ENCODE results near the gene SEC11C. TPM values are rescaled to one million over a fixed set of nuclear protein-coding genes. Genes with fewer than 3 reads are reported as not detected.
"Not testable (repeated sequence)": the region's sequence is repeated elsewhere in the genome, so short reads cannot be mapped to it uniquely, and the experiment has no call there.

SEC11C gene
- total RNA-seq, 1 experiment from 2014 or later, result 38.0 TPM

GRCh38 chr18:59142274-59142673 is 2.6 kb downstream of the SEC11C start:
- no peak overlapping the region for H3T11ph ChIP-seq (ENCODE audit: low read length)
- no peak overlapping the region for H4K8ac ChIP-seq (replicated peaks; ENCODE audit: insufficient read length, low read depth, low read length)
- H4K20me1 ChIP-seq (ENCODE audit: control insufficient read depth, insufficient read depth, insufficient read length), result no peaks in the 10 kb centered on the region
- Mint-ChIP-seq H3K4me3 (peak overlapping the region in 1 of 2 experiments; percentile 44; a peak in 1 of 5 replicates), H3K27me3 (ENCODE audit: low read depth) (peaks cover 1% of the 10 kb centered on the region), H3K27ac (no peak overlapping the region), H3K4me1 (peaks cover 14 to 18% of the 10 kb centered on the region in 2 experiments), H3K9me3 (no peaks in the 10 kb centered on the region), H3K36me3 (ENCODE audit: insufficient read depth in 1 of 3, low read depth in 3 of 3) (no peaks in the 10 kb centered on the region)
- H2AK5ac ChIP-seq (ENCODE audit: insufficient read length, low read length), result no peak overlapping the region
- no peak overlapping the region for H3K56ac ChIP-seq (ENCODE audit: insufficient read length, low read depth, low read length)
- no peak overlapping the region for H2BK20ac ChIP-seq (ENCODE audit: low read depth, low read length, poor library complexity, severe bottlenecking)
- no peak overlapping the region for H3K4me2 ChIP-seq (ENCODE audit: insufficient read depth, insufficient read length, low read length)
- no peak overlapping the region for H3K23ac ChIP-seq (ENCODE audit: insufficient read length, low read depth, low read length)
- no peak for DNase-seq
- no peaks in the 10 kb centered on the region; the same call in 1 of the 2 replicates for H3K4me1 ChIP-seq (ENCODE audit: insufficient read depth, low read length)
- H2BK120ac ChIP-seq (ENCODE audit: low read depth, low read length, poor library complexity, severe bottlenecking), result no peak overlapping the region
- no peak for TF ChIP-seq CTCF (conservative IDR thresholded peaks at IDR 0.05)
- H4K91ac ChIP-seq (ENCODE audit: insufficient read length, low read depth, low read length), result no peak overlapping the region
- no peak overlapping the region for H2AFZ ChIP-seq (ENCODE audit: low read length)
- H3K9me3 ChIP-seq (ENCODE audit: control insufficient read depth, low read depth, low read length), result no peaks in the 10 kb centered on the region
- no peak overlapping the region for H2BK12ac ChIP-seq (ENCODE audit: insufficient read length, low read depth, low read length)
- H3K23me2 ChIP-seq (ENCODE audit: insufficient read length, low read depth, low read length, poor library complexity, severe bottlenecking), result peaks cover 8% of the 10 kb centered on the region
- no peak overlapping the region for H3K9ac ChIP-seq (ENCODE audit: extremely low read depth, insufficient read length, low read length)
- peaks cover 7% of the 10 kb centered on the region; the same call in 1 of the 2 replicates for H3K79me2 ChIP-seq (ENCODE audit: insufficient read depth, low read length)
- no peak overlapping the region for H3K18ac ChIP-seq (ENCODE audit: insufficient read length, low read depth, low read length)
- no peak overlapping the region for H3K27ac ChIP-seq (ENCODE audit: insufficient read length, low read depth, low read length)
- H3K14ac ChIP-seq (ENCODE audit: insufficient read depth, low read length), result no peak overlapping the region
- H2BK5ac ChIP-seq (ENCODE audit: insufficient read length, low read length), result no peak overlapping the region
- H4K5ac ChIP-seq (ENCODE audit: insufficient read length, low read depth, low read length), result no peak overlapping the region
- no CpG with 5 or more reads among the region's 6 CpGs for WGBS (ENCODE audit: extremely low coverage, insufficient read length, low lambda C conversion rate)
- no peak overlapping the region for H3K4ac ChIP-seq (ENCODE audit: low read depth, low read length)
- H2BK15ac ChIP-seq (ENCODE audit: low read depth, low read length), result no peak overlapping the region
- no peaks in the 10 kb centered on the region for H3K79me1 ChIP-seq (ENCODE audit: insufficient read depth, low read depth, low read length, poor library complexity, severe bottlenecking)
- H3K27me3 ChIP-seq (ENCODE audit: insufficient read depth, low read length), result no peaks in the 10 kb centered on the region

GRCh38 chr18:59142800-59143416 is 3.2 kb downstream of the SEC11C start:
- not testable (repeated sequence) for H3K18ac ChIP-seq (ENCODE audit: insufficient read length, low read depth, low read length); H3K36me3 Mint-ChIP-seq (ENCODE audit: insufficient read depth in 1 of 3, low read depth in 3 of 3); H3K4me3 Mint-ChIP-seq; H2BK120ac ChIP-seq (ENCODE audit: low read depth, low read length, poor library complexity, severe bottlenecking); H3K4ac ChIP-seq (ENCODE audit: low read depth, low read length); H2BK20ac ChIP-seq (ENCODE audit: low read depth, low read length, poor library complexity, severe bottlenecking); H4K5ac ChIP-seq (ENCODE audit: insufficient read length, low read depth, low read length); H3K27ac Mint-ChIP-seq; H3K79me2 ChIP-seq (ENCODE audit: insufficient read depth, low read length); H3T11ph ChIP-seq (ENCODE audit: low read length); H2BK5ac ChIP-seq (ENCODE audit: insufficient read length, low read length); H3K4me1 ChIP-seq (ENCODE audit: insufficient read depth, low read length); H2BK15ac ChIP-seq (ENCODE audit: low read depth, low read length); H2AK5ac ChIP-seq (ENCODE audit: insufficient read length, low read length); H3K9me3 ChIP-seq (ENCODE audit: control insufficient read depth, low read depth, low read length); H2AFZ ChIP-seq (ENCODE audit: low read length); H4K20me1 ChIP-seq (ENCODE audit: control insufficient read depth, insufficient read depth, insufficient read length); H3K27me3 Mint-ChIP-seq (ENCODE audit: low read depth); H3K23ac ChIP-seq (ENCODE audit: insufficient read length, low read depth, low read length); H3K56ac ChIP-seq (ENCODE audit: insufficient read length, low read depth, low read length); DNase-seq; H4K8ac ChIP-seq (replicated peaks; ENCODE audit: insufficient read length, low read depth, low read length); H2BK12ac ChIP-seq (ENCODE audit: insufficient read length, low read depth, low read length); H3K9me3 Mint-ChIP-seq; H3K23me2 ChIP-seq (ENCODE audit: insufficient read length, low read depth, low read length, poor library complexity, severe bottlenecking); H3K27ac ChIP-seq (ENCODE audit: insufficient read length, low read depth, low read length); H3K27me3 ChIP-seq (ENCODE audit: insufficient read depth, low read length); H4K91ac ChIP-seq (ENCODE audit: insufficient read length, low read depth, low read length); H3K79me1 ChIP-seq (ENCODE audit: insufficient read depth, low read depth, low read length, poor library complexity, severe bottlenecking); H3K14ac ChIP-seq (ENCODE audit: insufficient read depth, low read length); H3K9ac ChIP-seq (ENCODE audit: extremely low read depth, insufficient read length, low read length); H3K4me2 ChIP-seq (ENCODE audit: insufficient read depth, insufficient read length, low read length)
- H3K4me1 Mint-ChIP-seq, result peaks cover 14 to 18% of the 10 kb centered on the region in 2 experiments
- no CpG with 5 or more reads among the region's 11 CpGs for WGBS (ENCODE audit: extremely low coverage, insufficient read length, low lambda C conversion rate)

All from H9 (cell line).